Fibroblast of villous mesenchyme (primary cell): ENCODE measurements around the gene NCAM1. TPM values are rescaled to one million over a fixed set of nuclear protein-coding genes. Genes with fewer than 3 reads are reported as not detected.

Source experiments
- DNase-seq: peaks from one replicate; pipeline ENCODE4 v3.0.0-alpha.2; 2010; ENCODE audit warnings: low read depth
- H3K4me3 ChIP-seq: 2 replicates; pipeline ENCODE4 v1.5.1; 2011; ENCODE audit warnings: low read depth, mild to moderate bottlenecking, low read length
- total RNA-seq: library from RNA; depleted of rRNA; stranded (reverse); fragments of >200 nt; gene quantifications from 2 replicates; pipeline ENCODE4 v1.2.3, GENCODE V29; 2012
- TF ChIP-seq, protein P1 (sequence below): IDR thresholded peaks from 2 replicates; pipeline ENCODE4 v1.5.1; 2012; ENCODE audit warnings: low read depth, mild to moderate bottlenecking, low read length; ENCODE audit not compliant: insufficient read depth

The NCAM1 gene
- total RNA-seq, 1 donor, result 0.86 TPM

DNA sequence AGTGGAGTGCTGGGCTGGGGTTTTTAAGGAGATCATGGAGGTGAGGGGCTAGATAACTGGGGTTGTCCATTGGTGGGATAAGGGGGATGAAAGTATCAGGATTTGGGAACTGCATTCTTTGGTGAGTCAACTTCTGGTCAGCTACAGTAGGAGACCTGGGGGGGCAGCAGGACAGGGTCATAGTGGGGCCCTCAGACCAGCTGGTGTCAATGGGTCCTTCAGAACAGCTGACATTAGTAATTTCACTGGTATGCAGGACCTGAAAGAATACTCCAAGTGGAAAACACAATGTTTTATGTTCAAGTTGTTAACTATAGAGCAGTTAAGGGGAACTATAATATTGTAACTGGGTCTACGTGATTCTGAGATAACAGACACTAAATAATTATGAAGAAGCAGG, 350.3 kb downstream of the NCAM1 start:
- TF ChIP-seq, protein P1, sequence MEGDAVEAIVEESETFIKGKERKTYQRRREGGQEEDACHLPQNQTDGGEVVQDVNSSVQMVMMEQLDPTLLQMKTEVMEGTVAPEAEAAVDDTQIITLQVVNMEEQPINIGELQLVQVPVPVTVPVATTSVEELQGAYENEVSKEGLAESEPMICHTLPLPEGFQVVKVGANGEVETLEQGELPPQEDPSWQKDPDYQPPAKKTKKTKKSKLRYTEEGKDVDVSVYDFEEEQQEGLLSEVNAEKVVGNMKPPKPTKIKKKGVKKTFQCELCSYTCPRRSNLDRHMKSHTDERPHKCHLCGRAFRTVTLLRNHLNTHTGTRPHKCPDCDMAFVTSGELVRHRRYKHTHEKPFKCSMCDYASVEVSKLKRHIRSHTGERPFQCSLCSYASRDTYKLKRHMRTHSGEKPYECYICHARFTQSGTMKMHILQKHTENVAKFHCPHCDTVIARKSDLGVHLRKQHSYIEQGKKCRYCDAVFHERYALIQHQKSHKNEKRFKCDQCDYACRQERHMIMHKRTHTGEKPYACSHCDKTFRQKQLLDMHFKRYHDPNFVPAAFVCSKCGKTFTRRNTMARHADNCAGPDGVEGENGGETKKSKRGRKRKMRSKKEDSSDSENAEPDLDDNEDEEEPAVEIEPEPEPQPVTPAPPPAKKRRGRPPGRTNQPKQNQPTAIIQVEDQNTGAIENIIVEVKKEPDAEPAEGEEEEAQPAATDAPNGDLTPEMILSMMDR, result no peak
- H3K4me3 ChIP-seq, result no peak overlapping the region
- no peak for DNase-seq

DNA sequence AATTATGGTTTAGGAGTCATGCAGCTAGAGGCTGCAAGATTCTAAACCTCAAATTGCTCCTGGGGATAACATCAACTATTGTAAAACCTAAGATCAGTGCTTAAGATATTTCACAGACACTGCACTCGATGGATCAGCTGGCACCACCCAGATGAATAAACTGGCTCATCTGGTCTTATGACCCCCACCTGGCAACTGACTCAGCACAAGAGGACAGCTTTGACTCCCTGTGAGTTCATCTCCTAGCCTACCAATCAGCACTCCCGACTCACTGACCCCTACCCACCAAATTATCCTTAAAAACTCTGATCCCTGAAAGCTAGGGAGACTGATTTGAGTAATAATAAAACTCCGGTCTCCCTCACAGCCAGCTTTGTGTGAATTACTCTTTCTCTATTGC, 352.4 kb downstream of the NCAM1 start:
- TF ChIP-seq, protein P1, result no peak
- H3K4me3 ChIP-seq, result no peak overlapping the region
- DNase-seq, result no peak

DNA sequence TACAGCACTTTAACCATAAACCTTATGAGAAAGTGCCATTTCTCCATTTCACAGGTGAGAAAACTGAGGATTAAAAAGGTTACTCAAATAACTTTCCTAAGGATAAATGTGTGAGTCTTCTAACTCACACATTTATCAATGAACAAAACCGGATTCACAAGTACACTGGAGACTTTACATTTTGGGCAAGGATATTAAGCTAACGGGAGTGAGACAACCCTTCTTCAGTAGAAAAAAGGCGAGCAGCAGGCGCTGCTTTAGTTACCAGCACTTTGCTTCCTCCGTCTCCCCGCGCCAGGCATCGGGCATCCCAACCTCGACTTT, 352.8 kb downstream of the NCAM1 start:
- peak overlapping the region; percentile 87 for H3K4me3 ChIP-seq
- no peak for DNase-seq
- TF ChIP-seq, protein P1, result no peak

DNA sequence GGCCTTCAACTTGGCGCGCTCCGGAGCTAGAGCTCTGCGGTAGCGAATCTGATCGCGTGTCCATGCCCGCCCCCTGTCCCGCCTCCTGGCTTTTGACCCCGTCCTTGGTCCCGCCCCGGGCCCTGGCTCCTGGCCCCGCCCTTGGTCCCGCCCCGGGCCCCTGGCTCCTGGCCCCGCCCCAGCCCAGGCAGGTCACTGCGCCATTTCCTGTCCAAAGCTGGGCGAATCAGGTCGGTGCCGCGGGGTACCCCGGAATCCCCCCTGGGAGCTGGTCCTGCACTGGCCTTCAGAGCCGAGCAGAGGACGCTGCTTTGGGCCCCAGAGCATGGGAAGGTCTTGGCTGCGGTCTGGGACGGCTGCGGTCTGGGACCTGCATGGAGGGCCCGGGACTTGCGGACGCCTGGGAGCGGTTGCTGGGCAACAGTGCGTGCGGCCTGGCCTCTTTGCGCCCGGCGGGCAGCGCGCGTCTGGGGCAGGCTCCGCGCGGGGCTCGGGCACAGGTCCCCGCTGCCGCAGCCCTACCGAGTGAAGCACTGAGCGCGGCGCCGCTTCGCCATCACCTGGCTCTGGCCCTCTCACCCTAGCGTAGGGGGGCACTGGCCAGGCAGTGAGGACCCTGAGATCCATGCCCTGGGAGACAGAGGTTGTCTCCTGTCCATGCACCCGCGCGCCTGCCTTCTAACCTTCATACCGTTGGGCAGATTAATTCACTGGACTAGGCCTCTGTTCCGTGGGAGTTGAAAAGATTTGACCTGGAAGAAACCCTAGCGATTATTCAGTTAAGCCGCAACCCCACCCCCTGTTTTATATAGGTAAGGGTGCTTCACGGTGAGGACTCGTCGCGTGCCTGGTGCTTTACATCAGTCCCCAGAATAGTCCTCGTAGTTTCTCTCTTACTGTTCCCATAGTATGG, 353.4 kb downstream of the NCAM1 start, which contains the start of gene TTC12:
Gene TTC12, plus strand, starts transcription at position 195 of the 913 bp plus-strand sequence. CDS start 1,675 bp downstream, outside the sequence.
- TF ChIP-seq, protein P1, result no peak
- H3K4me3 ChIP-seq, result peak within 1 kb of the TSS; percentile 87
- peak; percentile 90 for DNase-seq

DNA sequence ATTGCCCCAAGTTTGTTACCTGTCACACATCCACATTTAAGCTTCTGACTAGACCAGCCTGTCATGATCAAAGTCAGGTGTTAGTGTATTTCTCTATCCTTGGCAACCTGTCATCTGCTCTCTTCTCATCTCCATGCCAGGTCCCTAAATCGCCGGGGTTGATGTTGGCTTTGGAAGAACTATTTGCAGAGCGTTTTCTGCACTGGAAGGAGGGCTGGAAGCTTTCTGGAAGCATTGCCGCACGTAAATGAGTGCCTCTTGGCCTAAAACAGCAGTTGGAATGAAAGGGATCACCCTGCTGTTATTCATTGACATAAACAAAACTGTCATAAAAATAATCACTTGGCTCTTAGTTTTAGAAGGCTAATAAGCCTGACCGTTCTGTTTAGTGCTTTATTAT, 354.6 kb downstream of the NCAM1 start:
- peak; percentile 26 for DNase-seq
- peak overlapping the region; percentile 87 for H3K4me3 ChIP-seq
- TF ChIP-seq, protein P1, result no peak

DNA sequence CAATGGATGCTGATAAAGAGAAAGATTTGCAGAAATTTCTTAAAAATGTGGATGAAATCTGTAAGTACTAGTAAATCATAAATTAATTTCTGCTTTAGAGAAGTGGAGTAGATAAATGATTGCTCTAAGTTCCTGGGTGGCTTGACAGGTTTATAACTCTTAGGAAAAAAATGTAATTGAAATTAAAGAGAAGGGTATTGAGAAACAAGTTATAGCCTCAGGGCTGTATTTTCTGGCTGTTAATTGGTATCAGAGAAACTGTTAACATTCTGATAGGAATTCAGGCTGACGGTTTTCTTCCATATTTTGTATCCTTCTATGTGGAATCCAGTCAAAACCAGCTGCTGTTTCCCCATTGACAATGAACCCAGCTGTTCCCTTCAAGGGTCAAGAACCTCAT, 355.0 kb downstream of the NCAM1 start:
- peak; percentile 12 for DNase-seq
- TF ChIP-seq, protein P1, result no peak
- no peak overlapping the region for H3K4me3 ChIP-seq

DNA sequence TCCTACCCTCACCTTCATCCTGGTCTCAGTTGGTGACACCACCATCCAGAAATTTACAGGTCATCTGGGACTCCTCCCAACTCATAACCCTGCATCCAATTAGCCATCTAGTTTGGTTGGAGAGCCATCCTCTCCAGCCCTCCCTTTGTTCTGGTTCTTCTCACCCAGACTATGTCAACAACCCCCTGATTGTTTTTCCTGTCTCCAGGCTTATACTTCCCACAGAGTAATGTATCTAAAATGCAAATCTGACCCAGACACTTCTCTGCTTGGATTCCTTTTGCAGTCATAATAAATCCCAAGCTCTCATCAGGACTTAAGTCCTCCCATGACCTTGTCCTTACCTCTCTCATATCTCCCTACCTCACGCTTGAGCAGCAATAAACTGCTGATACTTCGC, 356.1 kb downstream of the NCAM1 start:
- DNase-seq, result no peak
- no peak overlapping the region for H3K4me3 ChIP-seq
- TF ChIP-seq, protein P1, result no peak
